ENCODE measurements around the gene SOX11. TPM values are rescaled to one million over a fixed set of nuclear protein-coding genes. Genes with fewer than 3 reads are reported as not detected.

SOX11 gene
- total RNA-seq, 1 donor from 2014 or later = not detected

DNA sequence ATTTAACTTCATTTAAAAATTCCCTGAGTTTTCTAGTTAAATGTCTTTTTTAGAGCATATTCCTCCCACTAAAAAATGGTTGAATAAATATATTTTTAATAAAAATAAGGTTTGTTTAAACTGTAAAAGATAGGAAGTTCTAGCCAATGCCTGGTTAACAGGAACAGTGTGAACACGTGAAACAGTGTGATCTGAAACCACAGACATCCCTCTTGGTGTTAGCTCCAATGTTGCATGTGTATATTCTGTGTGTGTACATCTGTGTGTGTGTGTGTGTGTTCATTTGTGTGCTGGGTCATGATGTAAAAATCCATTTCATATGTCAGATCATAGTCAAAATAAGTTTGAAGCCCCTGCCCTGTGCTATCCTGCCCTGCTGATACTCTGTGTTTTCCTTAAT is 6.1 kb upstream of the SOX11 start:
- TF ChIP-seq, protein P1, sequence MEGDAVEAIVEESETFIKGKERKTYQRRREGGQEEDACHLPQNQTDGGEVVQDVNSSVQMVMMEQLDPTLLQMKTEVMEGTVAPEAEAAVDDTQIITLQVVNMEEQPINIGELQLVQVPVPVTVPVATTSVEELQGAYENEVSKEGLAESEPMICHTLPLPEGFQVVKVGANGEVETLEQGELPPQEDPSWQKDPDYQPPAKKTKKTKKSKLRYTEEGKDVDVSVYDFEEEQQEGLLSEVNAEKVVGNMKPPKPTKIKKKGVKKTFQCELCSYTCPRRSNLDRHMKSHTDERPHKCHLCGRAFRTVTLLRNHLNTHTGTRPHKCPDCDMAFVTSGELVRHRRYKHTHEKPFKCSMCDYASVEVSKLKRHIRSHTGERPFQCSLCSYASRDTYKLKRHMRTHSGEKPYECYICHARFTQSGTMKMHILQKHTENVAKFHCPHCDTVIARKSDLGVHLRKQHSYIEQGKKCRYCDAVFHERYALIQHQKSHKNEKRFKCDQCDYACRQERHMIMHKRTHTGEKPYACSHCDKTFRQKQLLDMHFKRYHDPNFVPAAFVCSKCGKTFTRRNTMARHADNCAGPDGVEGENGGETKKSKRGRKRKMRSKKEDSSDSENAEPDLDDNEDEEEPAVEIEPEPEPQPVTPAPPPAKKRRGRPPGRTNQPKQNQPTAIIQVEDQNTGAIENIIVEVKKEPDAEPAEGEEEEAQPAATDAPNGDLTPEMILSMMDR (IDR thresholded peaks at IDR 0.05) = no peak
- intact Hi-C loops (cut with micrococcal nuclease) = no loop called here
- CTCF ChIA-PET = no interaction called here
- H3K27me3 Mint-ChIP-seq = peaks cover 17% of the 10 kb centered on the region
- no peaks in the 10 kb centered on the region for H3K9me3 Mint-ChIP-seq
- no peak for ATAC-seq (ENCODE audit: low read depth)
- POLR2A ChIA-PET = no interaction called here
- no peaks in the 10 kb centered on the region for H3K36me3 Mint-ChIP-seq (ENCODE audit: low read depth)
- no peak overlapping the region for H3K4me3 Mint-ChIP-seq
- H3K27ac Mint-ChIP-seq = no peak overlapping the region
- DNase-seq = no peak
- H3K4me1 Mint-ChIP-seq = peaks cover 2% of the 10 kb centered on the region

DNA sequence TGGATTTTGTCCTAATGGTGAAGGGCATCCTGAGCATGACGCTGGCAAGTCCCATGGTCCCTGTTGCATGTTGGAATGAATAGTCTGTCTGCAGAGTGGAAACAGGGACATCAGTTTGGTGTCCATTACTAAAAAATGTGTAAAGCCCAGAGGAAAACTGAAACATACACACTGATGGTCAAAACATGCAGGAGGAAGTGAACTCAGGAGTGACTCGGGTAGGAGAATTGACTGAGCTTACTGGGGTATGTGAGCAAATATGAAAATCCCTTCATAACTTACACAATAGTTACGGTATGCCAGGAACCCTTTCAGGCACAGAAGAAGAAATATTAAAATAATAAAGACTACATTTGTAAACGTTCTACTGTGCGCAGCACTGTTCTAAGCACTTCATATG is 5.6 kb upstream of the SOX11 start:
- TF ChIP-seq, protein P1 (IDR thresholded peaks at IDR 0.05) = no peak
- Mint-ChIP-seq H3K36me3 (ENCODE audit: low read depth) (no peaks in the 10 kb centered on the region), H3K27ac (no peak overlapping the region), H3K4me1 (peaks cover 2% of the 10 kb centered on the region), H3K27me3 (peaks cover 19% of the 10 kb centered on the region), H3K9me3 (no peaks in the 10 kb centered on the region), H3K4me3 (no peak overlapping the region)
- ChIA-PET CTCF (no interaction called here), POLR2A (no interaction called here)
- intact Hi-C loops (cut with micrococcal nuclease) = no loop called here
- DNase-seq = no peak
- no peak for ATAC-seq (ENCODE audit: low read depth)

DNA sequence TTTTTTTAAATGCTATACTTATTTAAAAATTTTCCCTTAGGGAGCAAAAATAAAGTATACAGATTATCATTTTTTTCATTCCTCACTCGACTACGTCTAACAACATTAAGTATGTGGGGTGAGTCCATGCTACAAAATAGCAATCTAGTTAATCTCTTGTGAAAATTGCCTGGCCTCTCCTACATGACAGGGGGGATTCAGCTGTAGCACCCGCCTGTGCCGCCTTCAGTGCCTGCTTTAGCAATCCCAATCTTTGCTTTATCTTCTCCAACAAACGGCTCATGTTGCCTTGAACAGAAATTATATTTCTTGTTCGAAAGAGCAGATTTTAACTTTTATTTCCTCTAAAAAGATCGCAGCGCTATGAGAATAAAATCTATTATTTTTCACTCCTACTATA is 2.4 kb upstream of the SOX11 start:
- Mint-ChIP-seq H3K27ac (no peak overlapping the region), H3K27me3 (peaks cover 30% of the 10 kb centered on the region), H3K9me3 (no peaks in the 10 kb centered on the region), H3K4me1 (peaks cover 12% of the 10 kb centered on the region), H3K36me3 (ENCODE audit: low read depth) (no peaks in the 10 kb centered on the region), H3K4me3 (no peak overlapping the region)
- TF ChIP-seq, protein P1 (IDR thresholded peaks at IDR 0.05) = no peak
- CTCF ChIA-PET = no interaction called here
- POLR2A ChIA-PET = no interaction called here
- no peak for ATAC-seq (ENCODE audit: low read depth)
- intact Hi-C loops (cut with micrococcal nuclease) = no loop called here
- DNase-seq = no peak

DNA sequence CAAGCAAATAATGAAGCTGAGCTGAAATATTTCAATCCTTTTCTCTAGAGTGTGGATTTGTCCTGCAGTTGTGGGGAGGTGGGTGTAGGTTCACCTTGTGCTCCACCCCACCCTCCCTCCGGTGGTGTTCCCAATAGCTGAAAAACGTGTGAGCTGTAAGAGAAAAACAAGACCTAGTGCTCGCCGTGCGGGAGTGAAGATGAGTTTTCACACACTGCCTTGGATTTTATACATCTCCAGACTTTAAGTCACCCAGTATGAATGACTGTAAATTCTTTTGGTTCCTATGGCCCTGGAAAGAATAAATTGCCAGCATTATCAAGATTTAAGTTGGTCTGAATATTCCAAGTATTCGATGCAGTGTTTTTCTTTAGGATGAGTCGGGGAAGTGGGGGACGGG is 1.9 kb upstream of the SOX11 start:
- H3K36me3 Mint-ChIP-seq (ENCODE audit: low read depth) = no peaks in the 10 kb centered on the region
- peaks cover 32% of the 10 kb centered on the region for H3K27me3 Mint-ChIP-seq
- intact Hi-C loops (cut with micrococcal nuclease) = no loop called here
- DNase-seq = no peak
- TF ChIP-seq, protein P1 (IDR thresholded peaks at IDR 0.05) = no peak
- ChIA-PET POLR2A (no interaction called here), CTCF (no interaction called here)
- peaks cover 12% of the 10 kb centered on the region for H3K4me1 Mint-ChIP-seq
- no peak for ATAC-seq (ENCODE audit: low read depth)
- H3K9me3 Mint-ChIP-seq = no peaks in the 10 kb centered on the region
- no peak overlapping the region for H3K27ac Mint-ChIP-seq
- no peak overlapping the region for H3K4me3 Mint-ChIP-seq

DNA sequence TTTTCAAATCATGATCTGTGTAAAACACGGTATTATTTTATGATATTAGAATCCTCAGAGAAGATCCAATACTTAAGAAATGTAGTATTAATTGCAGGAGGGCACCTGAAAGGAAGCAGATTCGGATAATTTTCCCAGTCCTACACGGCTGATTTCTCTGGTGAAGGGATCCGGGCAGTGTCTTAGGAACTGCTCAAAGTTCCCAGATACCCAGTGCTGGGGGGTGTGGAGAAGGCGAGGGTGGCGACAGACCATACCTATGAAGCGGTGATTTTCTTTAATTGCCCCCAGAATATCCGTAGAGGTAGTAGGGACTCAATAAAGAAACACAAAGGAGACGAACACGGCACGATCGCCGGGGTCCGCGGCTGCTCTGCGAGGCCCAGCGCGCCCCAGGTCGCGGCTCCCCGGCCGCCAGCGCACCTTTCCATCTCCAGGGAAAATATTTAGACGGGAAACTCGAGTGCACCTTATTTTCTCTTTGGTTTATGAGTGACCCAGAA is 1.4 kb upstream of the SOX11 start:
- TF ChIP-seq, protein P1 (IDR thresholded peaks at IDR 0.05) = no peak
- Mint-ChIP-seq H3K4me1 (peaks cover 12% of the 10 kb centered on the region), H3K36me3 (ENCODE audit: low read depth) (no peaks in the 10 kb centered on the region), H3K4me3 (no peak overlapping the region), H3K27ac (no peak overlapping the region), H3K9me3 (no peaks in the 10 kb centered on the region), H3K27me3 (peaks cover 35% of the 10 kb centered on the region)
- ATAC-seq (ENCODE audit: low read depth) (no peak), DNase-seq (no peak)
- CTCF ChIA-PET = no interaction called here
- intact Hi-C loops (cut with micrococcal nuclease) = no loop called here
- POLR2A ChIA-PET = no interaction called here
